HepG2 (cell line): ENCODE measurements around the gene FNBP1L.
"Not testable (repeated sequence)": the region's sequence is repeated elsewhere in the genome, so short reads cannot be mapped to it uniquely, and the experiment has no call there.

Source experiments
- CTCF ChIP-seq: sonication (generic); formaldehyde crosslinking; IDR thresholded peaks from 2 replicates; pipeline ENCODE4 v1.5.0; 2020; ENCODE audit warnings: mild to moderate bottlenecking, missing genetic modification reagents, moderate library complexity
- FOXP4 ChIP-seq: sonication (generic); formaldehyde crosslinking; IDR thresholded peaks from 2 replicates; pipeline ENCODE4 v1.4.0; 2020; ENCODE audit warnings: missing genetic modification reagents
- KDM5B ChIP-seq: sonication (generic); formaldehyde crosslinking; IDR thresholded peaks from 2 replicates; pipeline ENCODE4 v1.4.0; 2020; ENCODE audit warnings: missing genetic modification reagents, mild to moderate bottlenecking, borderline replicate concordance
- NR2F2 ChIP-seq: IDR thresholded peaks from 2 replicates; pipeline ENCODE4 v1.6.1; 2012; ENCODE audit warnings: low read depth, inconsistent platforms, borderline replicate concordance
- POLR2AphosphoS5 ChIP-seq: IDR thresholded peaks from 2 replicates; pipeline ENCODE4 v1.6.1; 2012; ENCODE audit warnings: low read depth, low read length
- REST ChIP-seq, 2 experiments: IDR thresholded peaks; 2 replicates each; pipeline ENCODE4 v1.6.1; 2011 to 2012; ENCODE audit warnings: low read length in 2 of 2, borderline replicate concordance in 1 of 2, low read depth in 1 of 2, mild to moderate bottlenecking in 1 of 2, moderate library complexity in 1 of 2
- RFX5 ChIP-seq: IDR thresholded peaks from 2 replicates; pipeline ENCODE4 v1.6.1; 2011; ENCODE audit warnings: low read depth, low read length, improper control_type of control experiment
- SETDB1 ChIP-seq: sonication (generic); formaldehyde crosslinking; IDR thresholded peaks from 2 replicates; pipeline ENCODE4 v1.5.1; 2020; ENCODE audit warnings: missing genetic modification reagents, mild to moderate bottlenecking, borderline replicate concordance
- ZBTB34 ChIP-seq: sonication (generic); formaldehyde crosslinking; IDR thresholded peaks from 2 replicates; pipeline ENCODE4 v1.8.0; 2022; ENCODE audit warnings: mild to moderate bottlenecking, missing genetic modification reagents
- ZNF253 ChIP-seq: sonication (generic); formaldehyde crosslinking; IDR thresholded peaks from 2 replicates; pipeline ENCODE4 v1.8.0; 2022; ENCODE audit warnings: mild to moderate bottlenecking, missing genetic modification reagents, borderline replicate concordance
- ZNF577 ChIP-seq: sonication (generic); formaldehyde crosslinking; IDR thresholded peaks from 2 replicates; pipeline ENCODE4 v1.4.0; 2020; ENCODE audit warnings: mild to moderate bottlenecking, low read depth, missing genetic modification reagents, borderline replicate concordance
- ZNF776 ChIP-seq: sonication (generic); formaldehyde crosslinking; IDR thresholded peaks from 2 replicates; pipeline ENCODE4 v1.4.0; 2020; ENCODE audit warnings: mild to moderate bottlenecking, missing genetic modification reagents

- TF ChIP-seq NR2F2; ZNF776 (CRISPR knock-in tag); ZNF577 (CRISPR knock-in tag); ZBTB34 (CRISPR knock-in tag); CTCF (CRISPR knock-in tag); FOXP4 (CRISPR knock-in tag); KDM5B (CRISPR knock-in tag); RFX5; ZNF253 (CRISPR knock-in tag); POLR2AphosphoS5; REST (IDR thresholded peaks at IDR 0.05; ENCODE audit: borderline replicate concordance in 1 of 2, low read depth in 1 of 2, low read length in 2 of 2); SETDB1: not testable (repeated sequence)
These were observed 17.6 kb downstream of the FNBP1L start for GRCh38 chr1:93465371-93466082.
